Hepatocyte (in vitro differentiated cells): ENCODE measurements around the gene AIM2. TPM values are rescaled to one million over a fixed set of nuclear protein-coding genes. Genes with fewer than 3 reads are reported as not detected.
"Not testable (repeated sequence)": the region's sequence is repeated elsewhere in the genome, so short reads cannot be mapped to it uniquely, and the experiment has no call there.

Source experiments
- DNase-seq: peaks from one replicate; pipeline ENCODE4 v3.0.0-alpha.2; 2016; ENCODE audit warnings: low spot score
- H2AFZ ChIP-seq: fragments of 200-600 bp; sonication (generic); 2 replicates; pipeline ENCODE4 v1.6.0; 2016; ENCODE audit warnings: antibody characterized with exemption, mild to moderate bottlenecking
- H3K27ac ChIP-seq: fragments of 200-600 bp; sonication (generic); 2 replicates; pipeline ENCODE4 v1.5.1; 2016; ENCODE audit warnings: mild to moderate bottlenecking
- H3K27me3 ChIP-seq: fragments of 200-600 bp; sonication (generic); 2 replicates; pipeline ENCODE4 v1.6.1; 2016
- H3K36me3 ChIP-seq: fragments of 200-600 bp; sonication (generic); replicated peaks from 2 replicates; pipeline ENCODE4 v1.5.1; 2016; ENCODE audit warnings: low read depth; ENCODE audit not compliant: insufficient read depth
- H3K4me1 ChIP-seq: fragments of 200-600 bp; sonication (generic); 2 replicates; pipeline ENCODE4 v1.5.1; 2016; ENCODE audit warnings: mild to moderate bottlenecking, moderate library complexity; ENCODE audit not compliant: insufficient read depth
- H3K4me2 ChIP-seq: fragments of 200-600 bp; sonication (generic); 2 replicates; pipeline ENCODE4 v1.6.0; 2016
- H3K4me3 ChIP-seq: fragments of 200-600 bp; sonication (generic); 2 replicates; pipeline ENCODE4 v1.5.1; 2016; ENCODE audit warnings: mild to moderate bottlenecking
- H3K79me2 ChIP-seq: fragments of 200-600 bp; sonication (generic); 2 replicates; pipeline ENCODE4 v1.6.0; 2017; ENCODE audit warnings: mild to moderate bottlenecking
- H3K9me2 ChIP-seq: fragments of 200-600 bp; sonication (generic); replicated peaks from 2 replicates; pipeline ENCODE4 v1.6.0; 2017; ENCODE audit warnings: mild to moderate bottlenecking; ENCODE audit not compliant: insufficient read depth
- H3K9me3 ChIP-seq: fragments of 200-600 bp; sonication (generic); 2 replicates; pipeline ENCODE4 v1.5.1; 2016; ENCODE audit warnings: low read depth, mild to moderate bottlenecking
- H4K20me1 ChIP-seq: fragments of 200-600 bp; sonication (generic); 2 replicates; pipeline ENCODE4 v1.6.0; 2016; ENCODE audit warnings: mild to moderate bottlenecking; ENCODE audit not compliant: insufficient read depth, poor library complexity, severe bottlenecking
- CTCF ChIP-seq: fragments of 200-600 bp; sonication (generic); IDR thresholded peaks from 2 replicates; pipeline ENCODE4 v1.5.1; 2016; ENCODE audit warnings: antibody characterized with exemption, mild to moderate bottlenecking; ENCODE audit not compliant: poor library complexity
- EZH2 ChIP-seq: fragments of 200-600 bp; sonication (generic); IDR thresholded peaks from 2 replicates; pipeline ENCODE4 v1.6.1; 2016; ENCODE audit warnings: antibody characterized with exemption, mild to moderate bottlenecking, borderline replicate concordance
- EZH2phosphoT487 ChIP-seq: fragments of 200-600 bp; sonication (generic); IDR thresholded peaks from one replicate; pipeline ENCODE4 v1.6.1; 2018; ENCODE audit warnings: antibody characterized with exemption, mild to moderate bottlenecking, low read depth, moderate library complexity; ENCODE audit not compliant: unreplicated experiment, severe bottlenecking
- WGBS: methylation state at CpG from one replicate; pipeline ENCODE4 v1.1.6; 2016; ENCODE audit warnings: low lambda C conversion rate; ENCODE audit errors: missing lambda C conversion rate; 5-methylcytosine and 5-hydroxymethylcytosine counted together
- polyA plus RNA-seq: library from polyadenylated mRNA; unstranded; fragments of >200 nt; fragmentation: Nextera tagmentation; extraction: Ambion mirVana; gene quantifications from 2 replicates; pipeline ENCODE4 v1.2.1, GENCODE V29; 2016
- total RNA-seq: library from RNA; depleted of rRNA; stranded (reverse); fragments of >200 nt; gene quantifications from 2 replicates; pipeline ENCODE4 v1.2.3, GENCODE V29; 2014

The AIM2 gene
- total and polyA plus RNA-seq, 2 experiments from 2014 or later, result 0.30 to 1.1 TPM

- H3K9me3 ChIP-seq, result no peaks in the 10 kb centered on the region
- H3K9me2 ChIP-seq, result no peaks in the 10 kb centered on the region
- TF ChIP-seq EZH2phosphoT487 (no peak), EZH2 (no peak), CTCF (no peak)
- no peaks in the 10 kb centered on the region for H4K20me1 ChIP-seq
- H3K27ac ChIP-seq, result no peak overlapping the region
- no peaks in the 10 kb centered on the region for H3K36me3 ChIP-seq
- H2AFZ ChIP-seq, result no peak overlapping the region
- H3K27me3 ChIP-seq, result no peaks in the 10 kb centered on the region
- WGBS, result 96% methylated on average over 1 of the region's 1 CpG
- H3K4me3 ChIP-seq, result no peak overlapping the region
- no peaks in the 10 kb centered on the region for H3K4me1 ChIP-seq
- DNase-seq, result no peak
- peaks cover 28% of the 10 kb centered on the region for H3K79me2 ChIP-seq
- H3K4me2 ChIP-seq, result no peak overlapping the region
These were observed 46.3 kb downstream of the AIM2 start for GRCh38 chr1:159030311-159030710.

GRCh38 chr1:159026841-159027240 is 49.7 kb downstream of the AIM2 start:
- H3K36me3 ChIP-seq, H3K4me2 ChIP-seq, H3K4me1 ChIP-seq, H3K4me3 ChIP-seq, H2AFZ ChIP-seq, H4K20me1 ChIP-seq, H3K27ac ChIP-seq, H3K27me3 ChIP-seq, H3K9me3 ChIP-seq, DNase-seq, H3K9me2 ChIP-seq: not testable (repeated sequence)
- 87% methylated on average over 2 of the region's 2 CpGs for WGBS
- peaks cover 28% of the 10 kb centered on the region for H3K79me2 ChIP-seq

GRCh38 chr1:159025043-159025442 is 51.5 kb downstream of the AIM2 start:
- Histone ChIP-seq H4K20me1 (no peaks in the 10 kb centered on the region), H3K27me3 (no peaks in the 10 kb centered on the region), H3K9me2 (no peaks in the 10 kb centered on the region), H2AFZ (no peak overlapping the region), H3K4me2 (no peak overlapping the region), H3K79me2 (peaks cover 23% of the 10 kb centered on the region), H3K27ac (no peak overlapping the region), H3K4me1 (no peaks in the 10 kb centered on the region), H3K4me3 (no peak overlapping the region), H3K36me3 (no peaks in the 10 kb centered on the region), H3K9me3 (no peaks in the 10 kb centered on the region)
- DNase-seq, result no peak
- no peak for TF ChIP-seq EZH2phosphoT487
- TF ChIP-seq CTCF, result no peak
- TF ChIP-seq EZH2, result no peak
- 98% methylated on average over 7 of the region's 7 CpGs for WGBS

- Histone ChIP-seq H3K79me2 (peaks cover 22% of the 10 kb centered on the region), H3K36me3 (no peaks in the 10 kb centered on the region)
These were observed 52.8 kb downstream of the AIM2 start for GRCh38 chr1:159023723-159024122.

More at GRCh38 chr1:159023723-159024122, 52.8 kb downstream of the AIM2 start:
- H2AFZ ChIP-seq, result no peak overlapping the region
- H3K27me3 ChIP-seq, result no peaks in the 10 kb centered on the region
- DNase-seq, result no peak
- H3K4me1 ChIP-seq, result no peaks in the 10 kb centered on the region
- no peak overlapping the region for H3K4me2 ChIP-seq
- TF ChIP-seq CTCF (no peak), EZH2phosphoT487 (no peak), EZH2 (no peak)
- H3K9me3 ChIP-seq, result no peaks in the 10 kb centered on the region
- no peak overlapping the region for H3K27ac ChIP-seq
- no peaks in the 10 kb centered on the region for H4K20me1 ChIP-seq
- H3K4me3 ChIP-seq, result no peak overlapping the region
- no peaks in the 10 kb centered on the region for H3K9me2 ChIP-seq
- 85% methylated on average over 10 of the region's 10 CpGs for WGBS
